ENCODE measurements around the gene B4GALT2.

DNA sequence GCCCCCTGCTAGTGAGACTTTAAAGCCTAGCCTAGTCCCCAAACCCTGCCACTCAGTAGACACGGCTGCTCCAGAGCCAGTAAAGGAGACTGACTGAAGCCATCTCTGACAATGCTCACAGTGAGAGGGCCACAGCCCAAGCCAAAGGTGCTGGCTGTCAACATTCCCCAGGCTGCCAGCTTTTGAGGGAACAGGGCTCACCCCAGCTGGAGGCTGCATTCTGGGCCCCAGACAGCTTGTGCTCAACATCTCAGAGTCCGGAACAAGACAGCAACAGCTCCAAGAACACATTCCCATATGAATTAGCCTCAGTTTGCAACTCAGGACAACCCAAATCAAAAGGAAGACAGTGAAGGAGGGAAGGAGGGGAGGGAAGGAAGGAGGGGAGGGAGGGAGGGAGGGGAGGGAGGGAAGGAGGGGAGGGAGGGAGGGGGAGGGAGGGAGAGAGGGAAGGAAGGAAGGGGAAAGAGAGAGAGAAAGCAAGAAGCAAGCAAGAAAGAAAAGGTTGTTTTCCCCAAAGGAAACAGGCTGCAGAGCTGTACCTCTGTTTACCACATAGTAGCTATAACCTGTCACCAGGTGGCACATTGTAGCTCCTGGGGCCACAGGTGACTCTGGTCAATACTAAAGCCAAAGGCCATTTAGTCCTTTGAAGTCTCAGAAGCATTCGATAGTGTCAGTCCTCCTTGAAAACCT lies 40.0 kb upstream of the B4GALT2 start:
- TF ChIP-seq, protein P1, sequence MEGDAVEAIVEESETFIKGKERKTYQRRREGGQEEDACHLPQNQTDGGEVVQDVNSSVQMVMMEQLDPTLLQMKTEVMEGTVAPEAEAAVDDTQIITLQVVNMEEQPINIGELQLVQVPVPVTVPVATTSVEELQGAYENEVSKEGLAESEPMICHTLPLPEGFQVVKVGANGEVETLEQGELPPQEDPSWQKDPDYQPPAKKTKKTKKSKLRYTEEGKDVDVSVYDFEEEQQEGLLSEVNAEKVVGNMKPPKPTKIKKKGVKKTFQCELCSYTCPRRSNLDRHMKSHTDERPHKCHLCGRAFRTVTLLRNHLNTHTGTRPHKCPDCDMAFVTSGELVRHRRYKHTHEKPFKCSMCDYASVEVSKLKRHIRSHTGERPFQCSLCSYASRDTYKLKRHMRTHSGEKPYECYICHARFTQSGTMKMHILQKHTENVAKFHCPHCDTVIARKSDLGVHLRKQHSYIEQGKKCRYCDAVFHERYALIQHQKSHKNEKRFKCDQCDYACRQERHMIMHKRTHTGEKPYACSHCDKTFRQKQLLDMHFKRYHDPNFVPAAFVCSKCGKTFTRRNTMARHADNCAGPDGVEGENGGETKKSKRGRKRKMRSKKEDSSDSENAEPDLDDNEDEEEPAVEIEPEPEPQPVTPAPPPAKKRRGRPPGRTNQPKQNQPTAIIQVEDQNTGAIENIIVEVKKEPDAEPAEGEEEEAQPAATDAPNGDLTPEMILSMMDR (IDR thresholded peaks at IDR 0.05): no peak
- no peak for TF ChIP-seq POLR2A (IDR thresholded peaks at IDR 0.05)
- TF ChIP-seq POLR2AphosphoS5 (IDR thresholded peaks at IDR 0.05): no peak

Measured in upper lobe of left lung (tissue), 4 donors.